Pulmonary artery endothelial cell (primary cell): ENCODE data around the gene SOX1. TPM values are rescaled to one million over a fixed set of nuclear protein-coding genes. Genes with fewer than 3 reads are reported as not detected.

ENCODE experiments used
- DNase-seq: peaks from one replicate; pipeline ENCODE4 v3.0.0-alpha.2; 2011; ENCODE audit warnings: low read depth, low spot score
- total RNA-seq: library from RNA; depleted of rRNA; stranded (reverse); fragments of >200 nt; gene quantifications from 2 replicates; pipeline ENCODE4 v1.2.3, GENCODE V29; 2014

Gene SOX1
- total RNA-seq, 1 donor from 2014 or later = not detected

DNA sequence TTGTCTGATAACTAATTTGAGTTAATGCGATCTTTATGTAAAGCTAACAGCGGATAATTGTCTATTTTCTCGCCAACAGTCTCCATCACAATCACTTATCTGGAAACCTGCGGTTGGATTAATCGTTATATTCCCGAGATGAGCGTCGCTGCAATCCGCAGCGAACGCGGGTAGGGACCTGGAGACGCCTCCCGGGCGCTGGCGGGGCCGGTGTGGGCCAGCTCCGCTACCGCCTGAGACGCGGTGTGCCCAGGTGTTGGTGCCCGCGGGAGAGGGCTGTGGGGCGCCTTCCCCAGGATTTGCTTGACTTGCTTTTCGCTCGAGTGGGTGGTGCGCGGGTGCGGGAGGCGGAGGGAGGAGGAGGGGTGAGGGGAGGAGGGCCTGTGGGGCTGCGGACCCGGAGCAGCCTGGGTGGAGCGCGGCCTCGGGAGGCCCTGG, 38.3 kb downstream of the SOX1 start:
- no peak for DNase-seq

DNA sequence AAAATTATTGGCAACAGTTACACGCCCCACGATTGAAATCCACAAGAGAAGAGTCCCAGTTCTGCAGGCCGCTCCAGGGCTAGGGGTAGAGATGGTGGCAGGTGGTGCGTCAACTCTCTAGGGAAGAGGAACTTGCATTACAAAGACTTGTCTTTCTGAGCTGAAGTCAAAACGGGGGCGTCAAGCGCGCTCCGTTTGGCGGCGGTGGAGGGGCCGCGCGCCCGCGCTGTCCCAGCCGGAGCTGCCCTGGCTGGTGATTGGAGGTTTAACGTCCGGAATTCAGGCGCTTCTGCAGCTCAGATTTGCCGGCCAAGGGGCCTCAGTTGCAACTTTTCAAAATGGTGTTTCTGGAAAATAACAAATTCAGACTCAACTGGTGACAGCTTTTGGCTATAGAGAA, 38.9 kb downstream of the SOX1 start:
- DNase-seq = no peak

DNA sequence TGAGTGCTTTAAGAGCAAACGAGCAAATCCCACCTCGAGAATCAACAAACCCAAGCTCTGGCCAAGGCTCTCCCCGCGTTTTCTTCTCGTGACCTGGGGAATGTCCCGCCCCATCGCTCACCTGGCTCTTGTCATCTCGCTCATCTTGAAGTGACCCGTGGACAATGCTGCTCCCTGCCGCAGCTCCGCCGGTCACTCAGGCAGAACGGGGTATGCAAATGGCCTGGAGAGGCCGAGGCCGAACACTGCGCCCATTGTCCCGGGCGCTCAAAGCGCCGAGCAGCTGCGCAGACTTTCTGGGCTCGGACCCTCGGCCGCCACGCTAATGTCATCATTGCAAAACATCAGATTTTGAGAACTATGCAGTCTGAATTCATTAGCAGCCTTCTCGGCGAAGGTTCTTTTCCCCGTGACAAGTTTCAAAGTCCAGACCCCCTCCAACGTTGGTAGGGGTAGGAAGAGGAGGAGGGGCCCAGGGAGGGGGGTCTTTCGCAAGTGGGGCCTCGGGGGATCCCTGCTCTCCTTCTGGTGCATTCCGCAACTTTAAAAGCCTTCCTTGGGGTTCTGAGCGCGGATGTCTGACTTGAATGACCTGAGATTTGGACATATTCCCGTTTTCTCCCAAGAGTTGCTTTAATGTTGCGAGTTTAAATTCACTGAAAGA, 39.7 kb downstream of the SOX1 start:
- no peak for DNase-seq

DNA sequence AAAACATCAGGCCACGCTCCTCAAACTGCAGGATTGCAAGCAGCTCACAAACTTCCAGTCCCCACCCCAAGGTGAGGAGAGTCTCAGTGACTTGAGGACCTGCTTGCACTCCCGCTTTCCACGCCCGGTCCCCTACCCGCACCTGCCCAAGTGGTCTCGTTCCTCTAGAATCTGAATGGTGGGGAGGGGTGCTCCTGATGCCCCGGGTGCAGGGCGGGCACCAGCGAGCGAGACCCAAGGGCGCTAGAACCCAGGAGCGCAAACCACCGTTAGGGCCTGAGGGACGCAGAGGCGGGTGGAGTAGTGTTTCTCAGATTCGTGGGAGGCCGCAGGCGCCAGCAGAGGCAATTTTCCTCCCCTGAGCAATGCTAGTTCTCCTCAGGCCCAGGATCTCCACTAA, 40.3 kb downstream of the SOX1 start:
- DNase-seq = no peak

DNA sequence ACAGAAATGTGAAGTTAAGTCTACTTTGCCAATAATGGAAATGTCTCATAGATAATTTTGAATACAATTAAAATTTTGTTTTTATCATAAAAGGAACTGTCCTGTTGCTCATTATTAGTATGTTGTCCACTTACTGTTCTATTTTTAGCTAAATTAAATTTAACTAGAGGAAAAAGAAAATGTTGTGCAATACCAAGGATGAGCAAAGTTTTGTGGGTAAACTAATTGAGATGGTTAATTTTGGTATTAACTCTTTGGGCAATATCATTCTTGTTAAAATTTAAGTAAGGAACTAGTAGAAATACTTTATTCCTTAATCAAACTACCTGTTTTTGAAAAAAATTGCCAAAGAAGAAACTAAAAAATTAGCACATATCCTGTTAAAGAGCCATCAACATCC, 43.5 kb downstream of the SOX1 start:
- no peak for DNase-seq

DNA sequence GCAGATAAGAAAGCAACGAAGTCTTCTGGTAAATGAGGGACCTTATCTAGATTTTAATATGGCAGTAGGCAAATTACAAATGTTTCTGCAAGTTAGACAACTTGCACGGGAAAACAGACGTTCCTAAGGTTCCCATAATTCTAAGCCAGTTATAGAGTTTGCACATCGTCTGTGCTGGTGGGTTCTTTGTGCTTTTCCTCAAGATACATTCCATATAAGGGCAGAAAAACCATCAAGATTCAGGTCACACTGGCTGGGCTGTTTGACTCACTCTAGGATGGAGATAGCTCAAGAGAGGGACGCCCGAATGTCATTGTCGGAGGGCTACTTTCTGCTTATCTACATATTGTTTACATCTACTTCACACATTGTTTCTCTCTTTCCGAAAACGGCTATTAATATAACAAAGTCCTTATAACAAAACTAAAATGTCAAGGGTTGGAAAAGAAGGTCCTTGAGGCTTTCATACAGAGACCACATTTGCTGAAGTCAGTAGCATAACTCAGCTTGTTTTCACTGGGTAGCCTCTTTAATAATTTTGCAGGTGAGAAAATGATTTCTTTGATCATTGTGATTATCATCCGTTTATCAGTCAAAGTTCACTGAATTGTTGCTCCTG, 44.4 kb downstream of the SOX1 start:
- DNase-seq = no peak

DNA sequence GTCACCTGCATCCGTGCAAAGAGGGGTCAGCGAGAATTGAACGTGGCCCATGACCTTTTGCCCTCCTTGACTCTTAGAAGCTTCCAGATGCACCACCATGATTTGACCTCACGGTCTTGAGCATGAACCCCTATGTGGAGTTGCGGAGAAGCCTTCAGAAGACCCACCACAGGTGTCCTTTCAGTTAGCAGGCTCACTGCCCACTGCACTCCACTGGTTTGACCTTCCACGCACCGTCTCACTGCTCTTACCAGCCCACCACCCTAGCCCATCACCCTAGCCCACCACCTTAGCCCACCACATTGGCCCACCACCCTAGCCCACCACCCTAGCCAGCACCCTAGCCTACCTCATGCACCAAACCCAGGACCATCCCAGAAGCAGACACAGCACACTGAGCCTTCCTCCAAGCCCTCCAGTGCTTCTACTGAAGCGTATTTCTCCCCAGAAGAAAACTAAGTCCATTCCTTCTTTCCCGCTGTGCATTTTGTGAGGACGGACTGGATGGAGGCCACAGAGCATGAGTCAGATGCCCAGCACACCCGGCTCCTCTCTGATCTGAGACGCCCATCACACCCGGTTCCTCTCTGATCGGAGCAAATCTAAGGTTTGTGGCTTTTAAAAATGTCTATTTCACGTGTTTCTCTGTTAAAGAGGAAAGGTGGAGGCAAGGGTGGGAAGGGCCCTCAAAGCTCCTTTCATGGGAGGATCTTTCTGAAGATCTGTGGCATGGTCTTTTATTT, 45.8 kb downstream of the SOX1 start:
- DNase-seq = no peak

DNA sequence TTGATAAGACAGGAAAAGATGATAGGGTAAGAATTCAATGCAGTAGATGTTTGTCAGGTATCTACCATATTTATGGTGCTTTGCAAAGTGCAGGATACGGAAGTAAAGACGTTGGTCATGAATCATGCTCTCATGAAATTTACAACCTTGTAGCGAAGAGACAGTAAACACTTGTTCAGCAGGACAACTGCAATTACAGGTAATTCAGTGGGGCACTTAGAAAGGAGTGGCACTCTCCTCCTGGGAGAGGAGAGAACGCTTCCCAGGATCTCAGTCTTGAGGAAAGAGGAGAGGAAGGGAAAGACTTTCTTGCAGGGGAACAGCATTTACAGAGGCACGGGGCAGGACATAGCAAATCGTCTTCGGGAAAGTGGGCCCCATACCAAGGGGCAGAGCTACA, 46.4 kb downstream of the SOX1 start:
- no peak for DNase-seq

DNA sequence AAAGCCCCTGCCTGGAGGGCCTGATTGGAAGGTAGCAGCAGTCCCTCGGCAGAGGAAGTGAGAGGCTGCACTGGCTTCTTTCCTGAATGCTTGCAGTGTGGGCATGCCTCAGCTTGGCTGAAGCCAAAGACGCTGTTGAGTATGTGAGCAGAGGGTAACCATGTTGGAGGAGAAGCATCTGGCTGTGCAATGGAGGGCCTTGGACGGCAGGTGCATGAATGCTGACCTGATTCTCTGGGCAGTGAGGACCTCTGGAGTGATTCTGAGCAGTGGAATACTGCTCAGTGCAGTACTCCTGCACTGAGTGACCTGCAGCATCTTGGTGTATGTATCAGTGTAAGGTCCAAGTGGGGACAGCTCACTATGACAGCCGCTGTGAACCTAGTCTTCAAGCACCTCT, 46.9 kb downstream of the SOX1 start:
- DNase-seq = no peak

DNA sequence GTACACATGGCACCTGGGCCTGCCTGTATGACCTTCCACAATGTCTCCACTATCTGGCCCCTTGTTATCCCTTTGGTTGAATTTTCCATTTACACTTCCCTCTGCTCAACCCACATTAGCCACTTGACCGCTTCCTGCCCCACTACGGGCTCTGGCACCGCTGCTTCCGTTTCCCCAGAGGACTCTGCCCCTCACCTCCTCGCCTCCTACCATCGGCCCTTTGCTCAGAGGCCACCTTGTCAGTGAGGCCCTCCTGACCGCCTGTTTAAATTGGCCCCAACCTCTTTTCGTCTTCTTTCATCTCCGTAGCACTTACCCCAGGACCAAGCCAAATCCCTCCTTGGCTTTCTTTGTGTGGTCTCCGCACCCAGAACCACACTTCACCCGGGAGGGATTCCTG, 47.4 kb downstream of the SOX1 start:
- DNase-seq = no peak

DNA sequence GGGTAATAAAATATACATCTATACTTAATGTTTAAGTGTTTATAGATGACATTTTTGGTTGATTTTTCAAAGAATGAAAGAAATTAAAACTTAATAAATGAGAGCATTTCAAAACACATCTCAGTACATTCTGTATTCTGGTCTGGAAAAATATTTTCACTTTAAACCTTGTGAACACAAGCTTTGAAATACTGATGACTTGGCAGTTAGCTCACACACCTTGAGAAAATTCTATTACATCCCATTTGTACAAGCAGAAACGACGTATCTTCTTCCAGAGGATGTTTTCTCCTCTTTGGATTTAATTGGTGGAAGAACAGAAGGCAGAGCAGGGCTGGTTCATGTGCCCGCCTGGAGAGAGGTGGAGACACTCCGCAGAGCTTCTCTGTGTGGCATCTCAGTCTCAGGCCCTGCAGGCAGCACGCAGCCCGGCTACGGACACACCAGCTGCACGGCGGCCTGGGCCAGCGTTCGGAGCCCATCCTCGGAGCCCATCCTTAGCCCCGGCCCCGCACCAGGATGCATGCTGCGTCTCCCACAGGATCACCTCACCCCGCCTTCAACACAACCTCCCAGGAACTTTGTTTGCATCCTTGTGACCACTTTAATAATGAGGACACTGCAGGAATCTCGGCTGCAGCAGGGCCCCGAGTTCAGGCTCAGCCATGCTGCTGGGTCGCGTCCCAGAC, 48.6 kb downstream of the SOX1 start:
- no peak for DNase-seq

DNA sequence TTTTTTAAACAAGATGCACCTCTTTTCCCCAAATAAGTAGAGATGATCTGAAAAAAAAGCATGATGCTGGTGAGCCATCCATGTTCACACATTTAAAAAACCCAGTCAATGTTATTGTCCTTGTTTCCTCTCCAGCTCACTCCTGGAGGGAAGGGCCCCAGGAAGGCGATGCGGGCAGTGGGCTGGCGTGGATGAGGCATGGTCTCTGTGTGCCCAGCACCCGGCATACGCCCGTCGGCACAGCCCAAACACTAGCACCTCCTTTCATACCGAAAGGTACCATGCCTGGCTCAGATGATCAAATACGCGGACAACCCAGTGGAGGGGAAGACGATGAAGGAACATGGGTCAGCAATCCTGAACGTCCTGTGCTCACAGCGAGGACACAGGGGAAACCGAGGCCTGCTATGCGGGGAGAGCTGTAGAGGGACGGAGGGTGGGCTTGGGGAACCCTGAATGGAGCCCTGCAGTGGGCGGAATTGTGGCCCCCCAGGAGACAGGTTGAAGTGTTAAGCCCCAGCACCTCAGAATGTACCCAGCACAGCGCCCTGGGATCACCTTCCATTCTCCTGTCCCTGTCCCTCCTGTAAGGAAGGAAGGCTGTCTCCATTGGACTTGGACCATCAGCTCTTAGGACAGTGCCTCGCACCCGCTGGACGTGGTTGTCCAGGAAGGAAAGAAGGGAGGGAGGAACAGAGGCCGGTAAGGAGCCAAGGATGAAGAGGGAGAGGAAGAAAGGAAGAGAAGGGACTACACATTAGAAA, 49.4 kb downstream of the SOX1 start:
- DNase-seq = no peak

DNA sequence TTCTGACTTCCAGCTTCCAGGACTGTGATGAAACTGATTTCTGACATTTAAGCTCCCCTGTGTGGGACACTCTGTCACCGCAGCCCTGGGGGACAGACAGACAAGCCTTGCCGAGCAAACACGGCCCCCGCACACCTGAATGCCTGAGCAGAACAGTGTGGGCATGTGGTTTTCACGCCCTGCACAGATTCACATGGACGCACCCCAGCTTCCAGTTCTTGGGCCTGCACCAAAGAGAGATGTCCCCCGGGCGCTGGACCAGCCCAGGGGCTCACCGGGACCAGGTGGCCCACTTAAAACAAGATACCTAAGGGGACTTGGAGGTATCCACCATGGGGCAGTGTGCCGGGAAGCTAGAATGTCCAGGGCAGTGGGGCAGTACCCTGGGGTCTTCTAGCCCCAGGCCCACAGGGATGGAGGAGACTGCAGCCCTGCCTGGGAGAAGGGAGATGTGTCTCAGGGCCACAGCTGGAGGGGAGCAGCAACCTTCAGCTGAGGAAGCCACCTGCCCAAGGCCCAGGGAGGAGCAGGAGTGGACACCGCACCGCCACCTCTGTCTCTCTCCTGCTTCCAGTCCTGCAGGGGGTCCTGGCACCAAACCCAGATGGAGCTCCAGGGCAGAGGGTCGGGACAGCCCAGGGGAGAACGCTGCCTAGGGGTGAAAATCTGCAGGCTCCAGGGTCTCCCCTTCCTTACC, 50.5 kb downstream of the SOX1 start:
- DNase-seq = no peak

DNA sequence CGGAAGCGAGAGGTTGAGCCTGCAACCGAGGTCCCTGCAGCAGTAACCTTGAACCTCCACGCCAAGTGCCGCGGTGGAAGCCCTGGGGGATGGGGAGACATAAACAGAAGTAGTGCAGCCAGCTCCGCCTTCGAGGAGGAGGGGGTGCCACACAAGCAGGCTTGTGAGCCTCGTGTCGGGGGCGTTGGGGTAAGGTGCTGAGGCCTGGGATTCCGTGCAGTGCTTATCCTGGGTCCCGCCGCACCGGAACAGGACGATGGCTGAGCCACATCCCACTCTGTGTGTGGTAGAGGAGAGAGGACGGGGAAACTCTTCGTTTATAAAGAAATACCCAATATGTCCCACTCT, 51.0 kb downstream of the SOX1 start:
- DNase-seq = no peak

DNA sequence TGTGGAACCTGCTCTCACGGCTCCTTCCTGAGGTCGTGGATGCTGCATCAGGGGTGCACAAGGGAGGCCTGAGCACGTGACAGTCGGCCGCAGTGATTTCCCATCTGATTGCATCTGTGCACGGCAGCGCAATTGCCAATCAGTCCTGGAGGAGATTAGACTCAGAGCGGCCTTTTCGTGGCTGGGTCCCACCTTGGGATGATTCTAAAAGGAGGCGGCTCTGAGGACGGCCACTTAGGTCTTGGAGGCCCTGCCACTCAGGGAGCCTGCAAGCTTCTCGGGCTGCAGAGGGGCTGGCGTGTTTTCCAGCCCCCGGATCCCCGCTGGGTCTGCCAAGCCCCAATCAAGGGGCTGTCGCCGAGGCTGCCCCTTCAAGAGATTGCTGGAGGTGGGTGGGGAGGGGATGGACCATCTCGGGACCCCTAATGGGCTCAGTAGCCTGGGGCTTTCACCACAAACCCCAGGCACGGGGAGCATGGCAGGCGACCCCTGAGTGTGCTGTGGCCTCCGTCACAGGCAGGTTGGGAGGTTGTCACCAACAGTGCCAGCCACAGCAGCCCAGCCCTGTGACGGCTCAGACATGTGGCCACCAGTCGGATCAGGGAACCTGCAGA, 51.6 kb downstream of the SOX1 start:
- no peak for DNase-seq

DNA sequence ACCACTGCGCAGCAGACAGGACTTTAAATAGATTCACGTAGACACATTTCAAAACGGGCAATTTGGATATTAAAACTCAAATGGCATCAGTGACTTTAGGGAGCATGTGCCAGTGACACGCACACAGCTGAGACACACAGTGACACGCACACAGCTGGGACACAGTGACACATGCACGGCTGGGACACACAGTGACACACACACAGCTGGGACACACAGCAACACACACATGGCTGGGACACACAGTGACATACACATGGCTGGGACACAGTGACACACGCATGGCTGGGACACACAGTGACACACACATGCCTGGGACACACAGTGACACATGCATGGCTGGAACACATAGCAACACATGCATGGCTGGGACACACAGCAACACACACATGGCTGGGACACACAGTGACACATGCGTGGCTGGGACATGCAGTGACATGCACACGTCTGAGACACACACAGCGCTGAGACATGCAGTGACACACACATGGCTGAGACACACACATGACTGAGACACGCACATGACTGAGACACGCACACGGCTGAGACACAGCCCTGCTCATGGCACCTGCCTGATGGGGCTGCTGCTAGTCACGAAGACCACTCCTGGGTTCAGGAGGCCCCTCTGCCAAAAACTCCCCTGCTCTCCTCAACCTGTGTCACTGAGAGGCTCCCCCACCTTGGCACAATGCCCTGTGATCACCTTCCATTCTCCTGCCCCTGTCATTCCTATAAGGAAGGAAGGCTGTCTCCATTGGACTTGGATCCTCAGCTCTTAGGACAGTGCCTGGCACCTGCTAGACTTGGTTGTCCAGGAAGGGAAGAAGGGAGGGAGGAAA, 52.5 kb downstream of the SOX1 start:
- DNase-seq = no peak

DNA sequence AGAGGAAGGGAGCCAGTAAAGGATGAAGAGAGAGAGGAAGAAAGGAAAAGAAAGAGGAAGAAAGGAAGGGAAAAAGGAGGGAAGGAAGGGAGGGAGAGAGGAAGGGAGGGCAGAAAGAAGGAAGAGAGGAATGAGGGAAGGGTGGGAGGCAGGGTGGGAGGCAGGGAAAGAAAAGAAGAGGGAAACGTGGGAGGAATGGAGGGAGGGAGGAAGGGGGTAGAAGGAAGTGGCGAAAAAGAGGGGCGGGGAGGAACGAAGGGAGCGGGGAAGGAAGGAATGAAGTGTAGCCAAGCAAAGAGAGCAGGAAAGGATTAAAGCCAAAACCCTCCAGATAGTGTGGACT, 53.1 kb downstream of the SOX1 start:
- no peak for DNase-seq
